ENCODE results near the gene DLG2.
A peak's percentile ranks its signal among the peaks of the same experiment; 100 is the strongest.
"Not testable (repeated sequence)": the region's sequence is repeated elsewhere in the genome, so short reads cannot be mapped to it uniquely, and the experiment has no call there.

Gene DLG2

DNA sequence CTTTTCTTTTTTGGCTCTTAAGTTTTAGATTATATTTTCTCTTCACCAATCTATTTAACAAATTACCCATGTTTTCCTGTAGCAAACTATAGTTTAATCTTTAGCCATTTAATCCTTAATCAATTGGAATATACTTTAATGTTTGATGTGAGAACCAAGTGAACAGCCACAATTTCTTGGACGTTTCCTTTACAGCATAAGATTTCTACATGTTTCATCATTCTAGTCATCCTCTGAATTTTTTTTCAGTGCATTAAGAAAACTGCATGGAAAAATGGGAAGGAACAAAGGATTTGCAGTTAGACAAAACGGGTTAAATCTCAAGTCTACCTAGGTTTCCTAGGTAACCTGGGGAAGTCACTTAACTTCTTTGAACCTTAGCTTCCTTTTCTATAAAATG lies 1833.8 kb downstream of the DLG2 start:
- no peak for DNase-seq

DNA sequence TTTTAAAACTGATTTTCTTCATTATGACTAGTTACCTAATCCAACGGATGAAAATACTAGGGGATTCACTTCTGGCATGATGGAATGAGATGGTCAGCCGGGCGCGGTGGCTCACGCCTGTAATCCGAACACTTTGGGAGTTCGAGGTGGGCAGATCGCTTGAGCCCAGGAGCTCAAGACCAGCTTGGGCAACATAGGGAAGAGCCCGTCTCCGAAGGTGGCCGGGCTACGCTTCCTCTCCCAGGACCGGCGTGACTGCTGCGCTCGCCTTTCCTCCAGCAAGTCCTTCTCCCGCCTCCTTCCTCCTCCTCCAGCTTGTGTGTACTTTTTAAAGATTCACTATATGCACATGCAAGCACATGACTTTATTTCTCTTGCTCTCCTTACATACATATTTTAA lies 1835.6 kb downstream of the DLG2 start:
- no peak for DNase-seq

- DNase-seq = no peak
Measured at GRCh38 chr11:83785942-83786341, 1841.2 kb downstream of the DLG2 start.

- DNase-seq = no peak
Measured at GRCh38 chr11:83784419-83784818, 1842.7 kb downstream of the DLG2 start.

- DNase-seq = no peak
Measured at GRCh38 chr11:83782329-83782728, 1844.8 kb downstream of the DLG2 start.

GRCh38 chr11:83779876-83780275 lies 1847.3 kb downstream of the DLG2 start:
- no peak for DNase-seq

DNA sequence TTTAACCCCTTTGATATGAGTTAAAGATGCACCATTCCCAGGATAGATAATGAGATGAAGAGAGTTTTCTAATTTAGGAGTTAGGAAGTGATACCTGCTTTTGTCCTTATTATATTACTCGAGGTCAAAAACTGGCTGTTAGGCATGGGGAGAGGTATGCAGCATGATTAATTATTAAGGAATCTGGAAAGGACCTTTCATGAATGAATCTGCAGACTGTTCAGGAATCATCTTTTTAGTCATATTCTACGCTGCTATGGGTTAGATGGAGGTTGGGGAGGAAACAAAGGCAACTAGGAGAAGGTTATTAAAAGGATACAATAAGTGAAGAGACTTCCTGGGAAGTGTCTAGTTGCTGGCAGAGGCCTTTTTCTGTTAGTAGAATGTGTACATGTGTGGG lies 1848.5 kb downstream of the DLG2 start:
- no peak for DNase-seq

GRCh38 chr11:83773950-83774880 lies 1852.9 kb downstream of the DLG2 start:
- DNase-seq = no peak

- DNase-seq = no peak
Measured at GRCh38 chr11:83768489-83768888, 1858.7 kb downstream of the DLG2 start.

GRCh38 chr11:83766932-83767331 lies 1860.2 kb downstream of the DLG2 start:
- DNase-seq = no peak

DNA sequence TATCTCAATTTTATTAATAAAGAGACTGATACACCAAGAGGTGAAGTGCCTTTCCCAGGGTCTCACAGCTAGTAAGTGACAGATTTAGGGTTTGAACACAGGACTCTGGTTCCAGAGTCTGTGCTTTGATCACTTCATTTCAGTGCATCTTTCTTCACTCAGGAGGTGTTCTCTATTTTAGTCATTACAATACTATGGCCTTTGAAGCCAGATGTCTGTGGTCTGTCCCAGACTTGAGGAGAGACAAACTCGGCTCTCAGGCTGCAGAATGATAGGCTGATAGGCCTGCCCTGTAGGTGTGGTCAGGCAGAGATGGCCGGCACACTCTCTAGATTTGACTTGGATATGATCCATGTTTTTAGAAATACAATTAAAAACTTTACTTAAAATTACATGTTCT lies 1862.5 kb downstream of the DLG2 start:
- DNase-seq = no peak

DNA sequence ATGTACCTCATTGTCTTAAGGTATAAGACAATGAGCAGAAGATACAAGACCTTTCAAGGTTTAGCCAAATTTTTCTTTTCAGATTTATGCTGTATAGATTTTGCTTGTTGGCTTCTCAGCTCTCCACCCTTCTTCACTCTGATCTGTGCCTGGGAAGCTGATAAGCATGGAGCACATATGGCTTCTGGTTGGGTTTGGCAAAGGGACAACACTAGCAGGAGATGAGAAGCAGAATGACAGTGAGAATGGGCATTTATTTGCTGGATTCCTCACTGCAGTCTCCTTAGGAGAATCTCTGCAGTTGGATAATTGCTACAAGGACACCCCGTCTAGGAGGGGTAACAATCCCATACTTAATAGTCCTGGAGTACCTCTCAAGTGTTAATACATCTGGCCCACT lies 1866.2 kb downstream of the DLG2 start:
- no peak for DNase-seq

DNA sequence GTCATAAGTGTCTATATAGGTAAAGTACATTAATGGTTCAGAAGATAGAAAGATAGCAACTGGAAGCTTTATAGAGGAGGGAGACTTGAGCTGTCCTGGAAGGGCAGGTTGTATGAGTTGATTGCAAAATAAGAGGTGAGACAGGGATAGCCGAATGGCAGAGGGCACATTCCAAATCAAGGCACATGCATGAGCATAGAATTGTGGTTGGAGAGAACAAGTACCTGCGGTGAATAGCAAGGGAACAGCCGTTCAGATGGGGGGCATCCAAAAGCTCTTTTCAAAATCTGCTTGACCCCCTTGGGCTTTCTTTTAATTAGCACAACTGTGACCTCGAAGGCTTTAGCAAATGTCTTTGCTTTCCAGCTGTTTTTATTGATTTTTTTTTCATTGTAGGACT lies 1868.0 kb downstream of the DLG2 start:
- DNase-seq = no peak

DNA sequence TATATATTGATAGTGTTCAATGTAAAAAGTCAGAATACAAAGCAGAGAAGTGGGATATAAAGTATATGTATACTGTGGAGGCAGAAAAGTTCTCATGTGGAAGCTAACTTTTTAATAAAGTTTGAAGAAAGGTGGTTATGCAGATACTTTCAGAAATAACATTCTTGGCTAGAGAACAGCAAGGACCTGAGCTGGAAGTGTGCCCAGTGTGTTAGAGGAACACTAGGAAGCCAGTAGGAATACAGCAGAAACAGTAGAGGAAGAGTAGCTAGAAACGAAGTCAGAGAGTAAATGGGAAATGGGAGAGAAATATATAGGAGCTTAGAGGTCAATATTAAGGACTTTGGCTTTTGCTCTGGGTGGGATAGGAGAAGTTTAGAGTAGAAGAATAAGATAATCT lies 1876.1 kb downstream of the DLG2 start:
- DNase-seq = no peak

- DNase-seq = no peak
Measured at GRCh38 chr11:83746921-83747585, 1880.1 kb downstream of the DLG2 start.

GRCh38 chr11:83744620-83745192 lies 1882.4 kb downstream of the DLG2 start:
- no peak for DNase-seq

GRCh38 chr11:83736684-83737083 lies 1890.5 kb downstream of the DLG2 start:
- no peak for DNase-seq

GRCh38 chr11:83734120-83734519 lies 1893.0 kb downstream of the DLG2 start:
- no peak for DNase-seq

DNA sequence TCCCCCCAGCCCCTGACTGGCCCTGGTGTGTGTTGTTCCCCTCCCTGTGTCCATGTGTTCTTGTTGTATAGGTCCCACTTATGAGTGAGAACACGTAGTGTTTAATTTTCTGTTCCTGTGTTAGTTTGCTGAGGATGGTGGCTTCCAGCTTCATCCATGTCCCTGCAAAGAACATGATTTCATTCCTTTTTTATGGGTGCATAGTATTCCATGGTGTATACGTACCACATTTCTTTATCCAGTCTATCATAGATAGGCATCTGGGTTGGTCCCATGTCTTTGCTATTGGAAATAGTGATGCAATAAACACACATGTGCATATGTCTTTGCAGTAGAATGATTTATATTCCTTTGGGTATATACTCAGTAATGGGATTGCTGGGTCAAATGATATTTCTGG lies 1895.9 kb downstream of the DLG2 start:
- not testable (repeated sequence) for DNase-seq

DNA sequence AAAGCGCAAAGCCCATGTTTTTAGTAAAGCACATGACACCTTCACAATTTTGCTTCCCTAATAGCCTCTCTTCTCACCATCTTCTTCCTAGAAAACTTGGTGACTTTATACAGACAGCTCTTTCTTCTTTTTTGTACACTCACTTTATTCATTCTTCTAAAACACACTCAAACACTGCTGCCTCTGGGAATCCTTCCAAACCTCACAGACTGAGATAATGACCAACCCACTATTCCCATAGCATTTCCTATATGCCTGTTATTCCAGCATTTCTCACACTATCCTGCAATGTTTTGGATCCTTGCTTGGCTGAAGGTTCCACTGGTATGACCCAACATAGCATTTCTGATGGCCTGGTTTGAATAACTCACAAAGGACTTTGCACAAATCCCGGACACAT lies 1898.9 kb downstream of the DLG2 start:
- DNase-seq = no peak

DNA sequence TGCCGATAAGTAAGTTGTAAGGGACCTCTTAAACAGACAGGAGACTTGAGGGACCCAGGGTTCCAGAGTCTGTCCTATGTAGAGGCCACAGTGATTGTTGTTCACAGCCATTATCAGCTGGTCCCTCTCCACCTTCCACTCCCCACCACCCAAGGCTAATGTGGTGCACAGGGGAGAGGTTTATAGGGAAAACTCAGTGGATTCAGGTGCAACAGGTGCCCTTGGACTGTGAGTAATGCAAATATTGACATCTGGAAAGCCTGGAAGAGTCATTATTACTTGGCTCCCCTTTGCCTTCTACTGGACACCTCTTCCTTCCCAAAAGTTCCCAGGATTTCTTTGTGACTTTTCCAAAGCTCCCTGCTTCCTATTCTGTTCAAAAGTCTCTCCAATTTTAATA lies 1899.9 kb downstream of the DLG2 start:
- DNase-seq = no peak

- DNase-seq = no peak
Measured at GRCh38 chr11:83726316-83726715, 1900.8 kb downstream of the DLG2 start.

GRCh38 chr11:83725728-83726127 lies 1901.4 kb downstream of the DLG2 start:
- peak; percentile 63 for DNase-seq

DNA sequence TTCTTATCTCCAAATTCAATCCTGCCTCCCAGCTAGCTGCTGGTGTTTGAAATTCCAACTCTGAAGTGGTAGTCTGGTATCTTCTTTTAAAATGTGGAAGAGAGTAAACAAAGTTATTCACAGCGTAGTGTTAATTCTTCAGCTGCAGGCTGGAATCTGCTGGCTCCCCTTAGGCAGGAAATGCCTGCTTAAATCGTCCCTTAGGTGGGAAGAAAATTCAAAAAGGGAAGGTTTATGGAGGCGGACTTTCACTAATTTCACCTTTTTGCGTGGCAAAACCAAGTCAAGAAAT lies 1901.9 kb downstream of the DLG2 start:
- DNase-seq = no peak
